GM12872 (cell line): ENCODE results near the gene ADPRHL1.
A peak's percentile ranks its signal among the peaks of the same experiment; 100 is the strongest.

ENCODE experiments used
- CTCF ChIP-seq: IDR thresholded peaks from 3 replicates; pipeline ENCODE4 v1.5.1; 2011; ENCODE audit warnings: low read depth, mild to moderate bottlenecking, low read length, moderate library complexity; ENCODE audit not compliant: insufficient read depth

ADPRHL1 gene

GRCh38 chr13:113445791-113446487, 7.3 kb downstream of the ADPRHL1 start:
- 0 out of 3 replicates have a peak, but pooled peaks have one; percentile 8 for TF ChIP-seq CTCF

- TF ChIP-seq CTCF: no peak
Measured at GRCh38 chr13:113443991-113444390, 9.3 kb downstream of the ADPRHL1 start.

- TF ChIP-seq CTCF: no peak
Measured at GRCh38 chr13:113442985-113443362, 10.3 kb downstream of the ADPRHL1 start.

- no peak for TF ChIP-seq CTCF
Measured at GRCh38 chr13:113442354-113442984, 10.8 kb downstream of the ADPRHL1 start.

GRCh38 chr13:113441661-113442060, 11.6 kb downstream of the ADPRHL1 start:
- TF ChIP-seq CTCF: no peak

GRCh38 chr13:113437408-113438010, 15.8 kb downstream of the ADPRHL1 start:
- no peak for TF ChIP-seq CTCF

GRCh38 chr13:113433391-113433916, 19.8 kb downstream of the ADPRHL1 start:
- TF ChIP-seq CTCF: no peak
